Omental fat pad (tissue), 4 donors: ENCODE data around the gene TGFB2. TPM values are rescaled to one million over a fixed set of nuclear protein-coding genes. Genes with fewer than 3 reads are reported as not detected.

ENCODE experiments used
- ATAC-seq: fragments of 150-250 bp; one replicate; pipeline ENCODE4 v1.9.1; 2016; ENCODE audit warnings: mild to moderate bottlenecking, moderate library complexity; ENCODE audit not compliant: low FRiP score
- DNase-seq: peaks from one replicate; pipeline ENCODE4 v3.0.0-alpha.2; 2019; ENCODE audit warnings: low spot score
- CTCF ChIP-seq, 3 donors: fragments of 450-650 bp; IDR thresholded peaks; one replicate each; pipeline ENCODE4 v1.5.1; 2016 to 2017; ENCODE audit warnings: antibody characterized with exemption in 3 of 3, mild to moderate bottlenecking in 3 of 3, moderate library complexity in 2 of 3
- total RNA-seq, 4 donors: library from RNA; depleted of rRNA; stranded (reverse); fragments of >200 nt; gene quantifications; one replicate each; pipeline ENCODE4 v1.1.0, GENCODE V29; 2016

The TGFB2 gene
- total RNA-seq, 4 donors from 2014 or later, result 3.1 to 9.1 (median 4.1) TPM

DNA sequence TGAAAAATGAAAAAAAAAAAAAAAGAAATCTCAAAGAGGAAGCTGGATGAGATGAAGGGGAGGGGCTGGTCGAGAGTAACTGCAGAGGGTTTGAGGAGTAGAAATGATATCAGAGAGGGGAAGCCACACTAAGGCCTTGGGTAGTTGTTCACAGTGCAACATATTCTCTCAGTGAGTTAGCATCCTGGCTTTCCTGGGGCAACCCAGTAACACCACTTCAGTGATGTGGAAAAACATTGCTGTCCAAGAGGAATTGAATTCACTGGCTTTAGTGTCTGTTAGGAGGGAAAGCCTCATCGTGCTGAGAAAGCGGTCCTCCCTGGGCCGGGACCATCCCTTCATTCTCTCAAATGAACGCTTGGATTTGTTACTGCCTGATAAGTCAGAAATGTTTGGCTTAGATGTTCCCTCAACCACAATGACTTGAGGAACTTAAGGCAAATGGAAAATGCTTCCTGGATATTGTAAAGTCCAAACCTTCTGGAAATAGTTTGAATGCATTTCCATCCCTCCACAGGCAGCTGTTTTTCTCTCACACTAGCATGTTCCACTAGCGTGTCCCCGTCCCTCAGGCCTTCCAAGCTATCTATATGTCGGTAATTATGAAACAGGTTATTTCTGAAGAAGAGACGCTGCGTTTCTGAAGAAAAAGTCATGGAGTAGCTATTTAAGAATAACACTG, 12.2 kb downstream of the TGFB2 start:
- no peak for ATAC-seq
- TF ChIP-seq CTCF (IDR thresholded peaks at IDR 0.05), result no peak
- no peak for DNase-seq

- no peak for TF ChIP-seq CTCF (IDR thresholded peaks at IDR 0.05)
- ATAC-seq (no peak), DNase-seq (no peak)
Observed at GRCh38 chr1:218357893-218358232, 12.7 kb downstream of the TGFB2 start.

DNA sequence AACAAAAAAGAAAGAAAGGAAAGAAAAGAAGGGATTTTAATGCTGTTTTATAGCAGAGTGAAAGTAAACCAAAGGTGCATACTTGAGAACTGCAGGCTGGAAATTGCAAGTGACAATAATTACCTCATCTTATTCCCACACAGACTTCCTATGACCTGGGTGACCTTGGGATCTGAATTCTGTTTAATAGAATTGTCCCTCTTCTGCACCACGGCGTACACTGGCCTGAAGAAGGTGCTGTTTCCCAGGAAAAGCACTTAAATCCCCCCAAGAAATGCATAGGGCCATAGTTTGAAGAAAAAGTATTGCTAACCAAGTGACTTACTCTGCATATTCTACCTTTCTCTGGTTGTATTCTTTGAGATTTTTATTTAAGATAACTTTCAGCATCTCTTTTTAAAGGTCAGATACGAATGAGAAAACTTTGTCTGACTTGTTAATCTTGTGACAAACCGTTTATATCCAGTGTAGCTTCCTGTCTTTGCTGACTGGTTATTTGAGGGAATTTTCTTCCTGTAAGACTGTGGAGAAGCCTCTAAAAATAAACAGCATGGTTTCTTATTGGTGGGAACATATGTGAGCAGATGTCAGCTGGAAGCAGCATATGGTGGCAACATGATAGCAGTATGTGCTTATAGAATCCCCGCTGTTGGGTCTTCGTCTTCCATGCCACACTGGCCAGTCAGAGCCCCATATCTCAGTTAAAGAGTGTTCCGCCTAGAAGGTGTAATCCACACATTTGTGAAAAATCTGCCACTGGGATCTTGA, 16.3 kb downstream of the TGFB2 start:
- no peak for TF ChIP-seq CTCF (IDR thresholded peaks at IDR 0.05)
- ATAC-seq (no peak), DNase-seq (no peak)

DNA sequence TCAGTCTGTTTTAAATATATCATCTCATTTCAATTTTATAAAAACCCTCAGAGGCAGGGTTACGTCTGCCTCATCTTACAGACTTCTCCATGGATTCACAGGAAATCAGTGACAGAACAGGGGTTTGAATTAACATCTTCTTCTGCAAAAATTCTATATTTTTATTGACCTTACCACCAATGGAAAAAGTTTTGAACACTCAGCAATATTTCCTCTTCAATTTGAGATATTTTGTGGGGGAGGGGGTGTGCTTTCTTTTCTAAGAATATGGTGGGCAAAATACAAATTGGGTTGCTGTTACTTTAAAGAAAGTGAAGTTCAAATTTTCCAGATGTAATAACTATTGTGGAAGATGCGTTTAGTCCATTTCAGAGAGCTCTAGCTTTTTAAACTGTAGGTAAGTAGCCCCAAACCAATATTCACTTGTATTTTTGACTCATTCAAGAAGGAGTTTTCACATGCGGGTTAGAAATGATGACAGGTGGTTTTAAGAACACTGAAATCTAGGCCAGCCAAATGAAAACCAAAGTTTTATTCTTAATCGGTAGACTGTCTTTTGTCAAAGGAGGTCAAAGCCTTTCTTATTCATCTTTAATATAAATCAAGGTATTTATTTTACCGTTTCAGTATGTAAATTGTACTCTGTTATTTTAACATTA, 17.4 kb downstream of the TGFB2 start:
- ATAC-seq (no peak), DNase-seq (no peak)
- TF ChIP-seq CTCF (IDR thresholded peaks at IDR 0.05), result no peak

DNA sequence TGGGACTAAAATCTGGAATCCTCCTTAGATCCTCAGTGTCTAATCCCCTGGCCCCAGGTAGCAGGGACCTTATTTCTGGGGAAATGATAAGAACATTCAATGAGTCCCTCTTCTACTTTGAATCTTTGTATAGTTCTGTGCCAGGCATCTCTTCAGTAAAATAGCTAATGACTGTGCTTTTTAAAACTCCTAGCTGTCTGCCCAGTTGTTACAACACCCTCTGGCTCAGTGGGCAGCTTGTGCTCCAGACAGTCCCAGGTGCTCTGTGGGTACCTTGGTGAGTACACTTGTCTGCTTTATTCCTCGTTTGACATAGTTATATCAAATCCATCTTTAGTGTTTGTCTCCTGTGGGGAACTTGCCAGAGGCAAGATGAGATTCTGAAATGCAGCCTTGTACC, 18.0 kb downstream of the TGFB2 start:
- ATAC-seq (no peak), DNase-seq (no peak)
- TF ChIP-seq CTCF (IDR thresholded peaks at IDR 0.05), result no peak

DNA sequence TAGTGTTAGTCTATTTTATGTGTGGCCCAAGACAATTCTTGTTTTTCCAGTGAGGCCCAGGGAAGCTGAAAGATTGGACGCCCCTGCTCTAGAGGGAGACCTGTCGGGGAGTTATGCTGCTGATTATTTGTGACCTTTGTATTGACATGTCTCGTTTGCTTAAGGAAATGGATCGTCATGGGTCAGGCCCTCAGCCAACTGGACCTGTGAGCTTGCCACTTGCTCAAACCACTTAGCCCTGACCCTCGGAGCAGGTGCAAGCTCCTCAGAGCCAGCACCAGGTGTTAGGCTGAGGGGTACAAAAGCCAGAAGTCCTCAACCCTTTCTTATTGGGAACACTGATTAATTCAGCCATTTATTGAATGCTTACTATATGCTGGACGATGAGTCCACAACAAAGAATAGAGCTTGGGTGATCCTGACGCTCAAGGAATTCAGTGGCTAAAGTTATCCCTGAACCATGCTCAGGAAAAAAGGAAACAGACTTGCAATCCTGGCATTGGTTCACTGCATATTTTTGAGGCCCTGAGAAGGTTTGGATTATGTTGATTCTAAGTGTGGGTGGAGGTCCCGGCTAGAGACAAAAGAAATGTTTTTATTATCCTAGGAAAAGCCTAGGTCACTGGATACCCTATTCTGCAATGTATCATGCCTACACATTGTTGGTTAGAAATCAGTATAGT, 19.0 kb downstream of the TGFB2 start:
- TF ChIP-seq CTCF (IDR thresholded peaks at IDR 0.05), result no peak
- DNase-seq (no peak), ATAC-seq (no peak)
